Smooth muscle cell (in vitro differentiated cells): ENCODE data around the gene PRPF40B. TPM values are rescaled to one million over a fixed set of nuclear protein-coding genes. Genes with fewer than 3 reads are reported as not detected.

Experiments
- DNase-seq: peaks from one replicate; lab custom pipeline; 2025; ENCODE audit not compliant: unreplicated experiment; lab: John Stamatoyannopoulos, UW
- H2AFZ ChIP-seq: fragments of 200-600 bp; sonication (generic); 2 replicates; pipeline ENCODE4 v1.6.0; 2016; ENCODE audit warnings: antibody characterized with exemption, low read depth, mild to moderate bottlenecking
- H3F3A ChIP-seq: fragments of 200-600 bp; sonication (generic); 2 replicates; pipeline ENCODE4 v1.6.0; 2017; ENCODE audit warnings: antibody characterized with exemption, low read depth
- H3K27ac ChIP-seq: fragments of 200-600 bp; sonication (generic); 2 replicates; pipeline ENCODE4 v1.5.1; 2016; ENCODE audit warnings: low read depth, mild to moderate bottlenecking
- H3K27me3 ChIP-seq: fragments of 200-600 bp; sonication (generic); 2 replicates; pipeline ENCODE4 v1.6.1; 2016; ENCODE audit warnings: low read depth, mild to moderate bottlenecking
- H3K36me3 ChIP-seq: fragments of 200-600 bp; sonication (generic); 2 replicates; pipeline ENCODE4 v1.5.1; 2016; ENCODE audit warnings: low read depth
- H3K4me1 ChIP-seq: fragments of 200-600 bp; sonication (generic); 2 replicates; pipeline ENCODE4 v1.5.1; 2016; ENCODE audit warnings: low read depth
- H3K4me2 ChIP-seq: fragments of 200-600 bp; sonication (generic); 2 replicates; pipeline ENCODE4 v1.6.0; 2016; ENCODE audit warnings: mild to moderate bottlenecking
- H3K4me3 ChIP-seq: fragments of 200-600 bp; sonication (generic); 2 replicates; pipeline ENCODE4 v1.5.1; 2016; ENCODE audit warnings: mild to moderate bottlenecking
- H3K79me2 ChIP-seq: fragments of 200-600 bp; sonication (generic); 2 replicates; pipeline ENCODE4 v1.6.0; 2016; ENCODE audit warnings: low read depth, mild to moderate bottlenecking
- H3K9ac ChIP-seq: fragments of 200-600 bp; sonication (generic); 2 replicates; pipeline ENCODE4 v1.6.0; 2016; ENCODE audit warnings: low read depth
- H3K9me3 ChIP-seq: fragments of 200-600 bp; sonication (generic); replicated peaks from 2 replicates; pipeline ENCODE4 v1.5.1; 2016; ENCODE audit warnings: low read depth
- H4K20me1 ChIP-seq: fragments of 200-600 bp; sonication (generic); 2 replicates; pipeline ENCODE4 v1.6.0; 2016; ENCODE audit warnings: low read depth
- CTCF ChIP-seq: fragments of 200-600 bp; sonication (generic); IDR thresholded peaks from 2 replicates; pipeline ENCODE4 v1.5.1; 2017; ENCODE audit warnings: borderline replicate concordance, mild to moderate bottlenecking, antibody characterized with exemption; ENCODE audit not compliant: insufficient read depth, poor library complexity, severe bottlenecking
- WGBS: methylation state at CpG from one replicate; pipeline ENCODE4 v1.1.7; 2016; ENCODE audit warnings: low lambda C conversion rate; 5-methylcytosine and 5-hydroxymethylcytosine counted together
- polyA plus RNA-seq: library from polyadenylated mRNA; unstranded; fragments of >200 nt; fragmentation: Nextera tagmentation; extraction: Ambion mirVana; gene quantifications from 2 replicates; pipeline ENCODE4 v1.2.1, GENCODE V29; 2016
- total RNA-seq: library from RNA; depleted of rRNA; stranded (reverse); fragments of >200 nt; gene quantifications from 2 replicates; pipeline ENCODE4 v1.2.3, GENCODE V29; 2014

PRPF40B gene
- total and polyA plus RNA-seq, 2 experiments from 2014 or later = 6.2 to 19.8 TPM

- Histone ChIP-seq H3K4me3 (no peak overlapping the region), H3K4me2 (no peak overlapping the region), H3K27ac (no peak overlapping the region), H3K36me3 (no peaks in the 10 kb centered on the region), H3K4me1 (no peaks in the 10 kb centered on the region), H4K20me1 (no peaks in the 10 kb centered on the region), H3F3A (no peaks in the 10 kb centered on the region), H3K9ac (no peak overlapping the region), H3K79me2 (no peaks in the 10 kb centered on the region), H2AFZ (no peak overlapping the region), H3K27me3 (no peaks in the 10 kb centered on the region), H3K9me3 (no peaks in the 10 kb centered on the region)
- 94% methylated on average over 7 of the region's 7 CpGs for WGBS
- TF ChIP-seq CTCF = no peak
- DNase-seq = no peak
These were observed 7.6 kb upstream of the PRPF40B start for GRCh38 chr12:49615725-49616124.

GRCh38 chr12:49616533-49617219 lies 6.7 kb upstream of the PRPF40B start:
- WGBS = 77% methylated on average over 5 of the region's 5 CpGs
- TF ChIP-seq CTCF = no peak
- H3K79me2 ChIP-seq = no peaks in the 10 kb centered on the region
- H3K4me1 ChIP-seq = peaks cover 2% of the 10 kb centered on the region
- no peaks in the 10 kb centered on the region for H3K27me3 ChIP-seq
- no peak overlapping the region for H3K27ac ChIP-seq
- no peak overlapping the region for H3K4me2 ChIP-seq
- peaks cover 2% of the 10 kb centered on the region for H3F3A ChIP-seq
- no peaks in the 10 kb centered on the region for H4K20me1 ChIP-seq
- DNase-seq = no peak
- no peak overlapping the region for H2AFZ ChIP-seq
- no peaks in the 10 kb centered on the region for H3K36me3 ChIP-seq
- no peak overlapping the region for H3K4me3 ChIP-seq
- no peak overlapping the region for H3K9ac ChIP-seq
- H3K9me3 ChIP-seq = no peaks in the 10 kb centered on the region

- Histone ChIP-seq H3K4me2 (no peak overlapping the region), H3K79me2 (no peaks in the 10 kb centered on the region), H3K36me3 (no peaks in the 10 kb centered on the region), H3F3A (peaks cover 15% of the 10 kb centered on the region), H3K4me3 (no peak overlapping the region), H3K27me3 (no peaks in the 10 kb centered on the region), H3K27ac (no peak overlapping the region), H2AFZ (no peak overlapping the region), H4K20me1 (no peaks in the 10 kb centered on the region), H3K9me3 (no peaks in the 10 kb centered on the region), H3K4me1 (peaks cover 11% of the 10 kb centered on the region), H3K9ac (no peak overlapping the region)
- WGBS = 79% methylated on average over 1 of the region's 1 CpG
- no peak for TF ChIP-seq CTCF
- DNase-seq = no peak
These were observed 4.8 kb upstream of the PRPF40B start for GRCh38 chr12:49618576-49618975.

GRCh38 chr12:49619286-49619685 lies 4.1 kb upstream of the PRPF40B start:
- Histone ChIP-seq H3K27me3 (no peaks in the 10 kb centered on the region), H4K20me1 (no peaks in the 10 kb centered on the region), H3K9me3 (no peaks in the 10 kb centered on the region), H3K36me3 (no peaks in the 10 kb centered on the region), H3K4me2 (no peak overlapping the region), H3K4me3 (no peak overlapping the region), H3K4me1 (peaks cover 15% of the 10 kb centered on the region), H3K27ac (no peak overlapping the region), H2AFZ (no peak overlapping the region), H3K79me2 (no peaks in the 10 kb centered on the region), H3F3A (peaks cover 20% of the 10 kb centered on the region), H3K9ac (no peak overlapping the region)
- 94% methylated on average over 3 of the region's 3 CpGs for WGBS
- DNase-seq = no peak
- TF ChIP-seq CTCF = no peak
